HepG2 (cell line): ENCODE measurements around the gene SMNDC1.

Experiments used
- CREB1 ChIP-seq, 2 experiments: fragments of 450-650 bp in 1 of 2; IDR thresholded peaks; 2 replicates each; pipeline ENCODE4 v1.6.1; 2016 to 2017; ENCODE audit warnings: control low read depth in 1 of 2, mild to moderate bottlenecking in 1 of 2, missing compliant biosample characterization in 1 of 2, missing genetic modification characterization in 1 of 2
- JUND ChIP-seq: sonication (generic); formaldehyde crosslinking; IDR thresholded peaks from 2 replicates; pipeline ENCODE4 v1.8.0; 2022; ENCODE audit warnings: mild to moderate bottlenecking, missing genetic modification reagents
- MYC ChIP-seq: sonication (generic); formaldehyde crosslinking; IDR thresholded peaks from 2 replicates; pipeline ENCODE4 v1.9.0; 2021; ENCODE audit warnings: missing genetic modification reagents, borderline replicate concordance
- NFYC ChIP-seq: IDR thresholded peaks from 2 replicates; pipeline ENCODE4 v1.6.1; 2016; ENCODE audit warnings: missing genetic modification reagents, missing compliant biosample characterization
- POLR2A ChIP-seq, 2 experiments: IDR thresholded peaks; 2 replicates each; pipeline ENCODE4 v1.6.1; 2011; ENCODE audit warnings: low read depth in 2 of 2, low read length in 2 of 2, mild to moderate bottlenecking in 1 of 2, moderate library complexity in 1 of 2; ENCODE audit not compliant: insufficient read depth in 1 of 2
- PTBP1 ChIP-seq: fragments of 200-400 bp; formaldehyde crosslinking; IDR thresholded peaks from 2 replicates; pipeline ENCODE4 v1.6.1; 2018; ENCODE audit warnings: low read length, low read depth; ENCODE audit not compliant: poor library complexity, severe bottlenecking
- RAD51 ChIP-seq: fragments of 450-650 bp; IDR thresholded peaks from 2 replicates; pipeline ENCODE4 v1.6.1; 2016; ENCODE audit warnings: borderline replicate concordance
- RORA ChIP-seq: sonication (generic); formaldehyde crosslinking; IDR thresholded peaks from 2 replicates; pipeline ENCODE4 v1.5.0; 2020; ENCODE audit warnings: mild to moderate bottlenecking, missing genetic modification reagents, moderate library complexity
- ZBTB21 ChIP-seq: sonication (generic); formaldehyde crosslinking; IDR thresholded peaks from 2 replicates; pipeline ENCODE4 v1.4.0; 2020; ENCODE audit warnings: missing genetic modification reagents
- ZNF143 ChIP-seq: sonication (generic); formaldehyde crosslinking; IDR thresholded peaks from 2 replicates; pipeline ENCODE4 v1.4.0; 2020; ENCODE audit warnings: missing genetic modification reagents
- ZNF224 ChIP-seq: sonication (generic); formaldehyde crosslinking; IDR thresholded peaks from 2 replicates; pipeline ENCODE4 v1.5.0; 2020; ENCODE audit warnings: mild to moderate bottlenecking, missing genetic modification reagents
- ZNF256 ChIP-seq: sonication (generic); formaldehyde crosslinking; conservative IDR thresholded peaks from 2 replicates; pipeline ENCODE4 v1.4.0; 2020; ENCODE audit warnings: missing genetic modification reagents
- TF ChIP-seq, protein P1 (sequence below): sonication (generic); formaldehyde crosslinking; IDR thresholded peaks from 2 replicates; pipeline ENCODE4 v1.5.0; 2020; ENCODE audit warnings: mild to moderate bottlenecking, missing genetic modification reagents, moderate library complexity
- TF ChIP-seq, protein P2 (sequence below): IDR thresholded peaks from 2 replicates; pipeline ENCODE4 v1.6.1; 2016; ENCODE audit warnings: low read depth, missing genetic modification reagents, missing compliant biosample characterization

DNA sequence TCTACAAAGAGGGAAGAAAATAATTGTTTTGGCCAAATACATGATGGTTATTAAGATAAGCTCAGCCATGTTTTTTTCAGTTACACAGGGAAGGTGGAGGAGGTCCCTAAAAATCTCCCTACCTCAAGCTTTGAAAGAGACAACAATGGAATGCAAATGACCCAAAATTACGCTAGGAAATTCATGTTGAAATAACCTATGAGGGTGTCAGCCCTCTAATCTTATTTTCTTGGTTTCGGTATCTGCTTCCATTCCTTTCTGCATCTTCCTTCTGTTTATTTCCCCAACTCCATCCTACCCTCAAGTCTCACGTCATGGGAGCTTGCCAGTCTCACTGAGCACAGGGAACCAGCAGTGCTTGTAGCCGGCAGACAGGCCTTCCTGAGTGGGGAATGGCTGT lies 40.6 kb upstream of the SMNDC1 start:
- TF ChIP-seq POLR2A (IDR thresholded peaks at IDR 0.05; ENCODE audit: insufficient read depth in 1 of 2, low read depth in 2 of 2, low read length in 2 of 2) = no peak
- TF ChIP-seq CREB1 (IDR thresholded peaks at IDR 0.05) = no peak
- no peak for TF ChIP-seq CREB1 (CRISPR knock-in tag; IDR thresholded peaks at IDR 0.05)
- no peak for TF ChIP-seq RAD51
- TF ChIP-seq, protein P1, sequence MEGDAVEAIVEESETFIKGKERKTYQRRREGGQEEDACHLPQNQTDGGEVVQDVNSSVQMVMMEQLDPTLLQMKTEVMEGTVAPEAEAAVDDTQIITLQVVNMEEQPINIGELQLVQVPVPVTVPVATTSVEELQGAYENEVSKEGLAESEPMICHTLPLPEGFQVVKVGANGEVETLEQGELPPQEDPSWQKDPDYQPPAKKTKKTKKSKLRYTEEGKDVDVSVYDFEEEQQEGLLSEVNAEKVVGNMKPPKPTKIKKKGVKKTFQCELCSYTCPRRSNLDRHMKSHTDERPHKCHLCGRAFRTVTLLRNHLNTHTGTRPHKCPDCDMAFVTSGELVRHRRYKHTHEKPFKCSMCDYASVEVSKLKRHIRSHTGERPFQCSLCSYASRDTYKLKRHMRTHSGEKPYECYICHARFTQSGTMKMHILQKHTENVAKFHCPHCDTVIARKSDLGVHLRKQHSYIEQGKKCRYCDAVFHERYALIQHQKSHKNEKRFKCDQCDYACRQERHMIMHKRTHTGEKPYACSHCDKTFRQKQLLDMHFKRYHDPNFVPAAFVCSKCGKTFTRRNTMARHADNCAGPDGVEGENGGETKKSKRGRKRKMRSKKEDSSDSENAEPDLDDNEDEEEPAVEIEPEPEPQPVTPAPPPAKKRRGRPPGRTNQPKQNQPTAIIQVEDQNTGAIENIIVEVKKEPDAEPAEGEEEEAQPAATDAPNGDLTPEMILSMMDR (CRISPR knock-in tag) = no peak
- no peak for TF ChIP-seq ZBTB21 (CRISPR knock-in tag)
- TF ChIP-seq, protein P2, sequence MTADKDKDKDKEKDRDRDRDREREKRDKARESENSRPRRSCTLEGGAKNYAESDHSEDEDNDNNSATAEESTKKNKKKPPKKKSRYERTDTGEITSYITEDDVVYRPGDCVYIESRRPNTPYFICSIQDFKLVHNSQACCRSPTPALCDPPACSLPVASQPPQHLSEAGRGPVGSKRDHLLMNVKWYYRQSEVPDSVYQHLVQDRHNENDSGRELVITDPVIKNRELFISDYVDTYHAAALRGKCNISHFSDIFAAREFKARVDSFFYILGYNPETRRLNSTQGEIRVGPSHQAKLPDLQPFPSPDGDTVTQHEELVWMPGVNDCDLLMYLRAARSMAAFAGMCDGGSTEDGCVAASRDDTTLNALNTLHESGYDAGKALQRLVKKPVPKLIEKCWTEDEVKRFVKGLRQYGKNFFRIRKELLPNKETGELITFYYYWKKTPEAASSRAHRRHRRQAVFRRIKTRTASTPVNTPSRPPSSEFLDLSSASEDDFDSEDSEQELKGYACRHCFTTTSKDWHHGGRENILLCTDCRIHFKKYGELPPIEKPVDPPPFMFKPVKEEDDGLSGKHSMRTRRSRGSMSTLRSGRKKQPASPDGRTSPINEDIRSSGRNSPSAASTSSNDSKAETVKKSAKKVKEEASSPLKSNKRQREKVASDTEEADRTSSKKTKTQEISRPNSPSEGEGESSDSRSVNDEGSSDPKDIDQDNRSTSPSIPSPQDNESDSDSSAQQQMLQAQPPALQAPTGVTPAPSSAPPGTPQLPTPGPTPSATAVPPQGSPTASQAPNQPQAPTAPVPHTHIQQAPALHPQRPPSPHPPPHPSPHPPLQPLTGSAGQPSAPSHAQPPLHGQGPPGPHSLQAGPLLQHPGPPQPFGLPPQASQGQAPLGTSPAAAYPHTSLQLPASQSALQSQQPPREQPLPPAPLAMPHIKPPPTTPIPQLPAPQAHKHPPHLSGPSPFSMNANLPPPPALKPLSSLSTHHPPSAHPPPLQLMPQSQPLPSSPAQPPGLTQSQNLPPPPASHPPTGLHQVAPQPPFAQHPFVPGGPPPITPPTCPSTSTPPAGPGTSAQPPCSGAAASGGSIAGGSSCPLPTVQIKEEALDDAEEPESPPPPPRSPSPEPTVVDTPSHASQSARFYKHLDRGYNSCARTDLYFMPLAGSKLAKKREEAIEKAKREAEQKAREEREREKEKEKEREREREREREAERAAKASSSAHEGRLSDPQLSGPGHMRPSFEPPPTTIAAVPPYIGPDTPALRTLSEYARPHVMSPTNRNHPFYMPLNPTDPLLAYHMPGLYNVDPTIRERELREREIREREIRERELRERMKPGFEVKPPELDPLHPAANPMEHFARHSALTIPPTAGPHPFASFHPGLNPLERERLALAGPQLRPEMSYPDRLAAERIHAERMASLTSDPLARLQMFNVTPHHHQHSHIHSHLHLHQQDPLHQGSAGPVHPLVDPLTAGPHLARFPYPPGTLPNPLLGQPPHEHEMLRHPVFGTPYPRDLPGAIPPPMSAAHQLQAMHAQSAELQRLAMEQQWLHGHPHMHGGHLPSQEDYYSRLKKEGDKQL (CRISPR knock-in tag) = no peak
- TF ChIP-seq JUND (CRISPR knock-in tag) = no peak
- no peak for TF ChIP-seq RORA (CRISPR knock-in tag)
- no peak for TF ChIP-seq ZNF143 (CRISPR knock-in tag)
- no peak for TF ChIP-seq ZNF256
- TF ChIP-seq ZNF224 (CRISPR knock-in tag) = no peak
- TF ChIP-seq PTBP1 = no peak
- TF ChIP-seq NFYC (CRISPR knock-in tag) = no peak
- no peak for TF ChIP-seq MYC (CRISPR knock-in tag)
